ENCODE results near the gene PNPLA6.

The PNPLA6 gene

GRCh38 chr19:7602240-7602934 is 66.9 kb downstream of the PNPLA6 start:
- no peak overlapping the region for H3K9ac ChIP-seq (ENCODE audit: low read depth, low read length)
- no peaks in the 10 kb centered on the region for H3K36me3 ChIP-seq (ENCODE audit: insufficient read depth, low read length)
- H3K9me3 ChIP-seq (ENCODE audit: control insufficient read depth, insufficient read depth, low read length): no peaks in the 10 kb centered on the region
- H3K4me1 ChIP-seq (ENCODE audit: insufficient read depth, low read length): peaks cover 8% of the 10 kb centered on the region; the same call in 1 of the 2 replicates

DNA sequence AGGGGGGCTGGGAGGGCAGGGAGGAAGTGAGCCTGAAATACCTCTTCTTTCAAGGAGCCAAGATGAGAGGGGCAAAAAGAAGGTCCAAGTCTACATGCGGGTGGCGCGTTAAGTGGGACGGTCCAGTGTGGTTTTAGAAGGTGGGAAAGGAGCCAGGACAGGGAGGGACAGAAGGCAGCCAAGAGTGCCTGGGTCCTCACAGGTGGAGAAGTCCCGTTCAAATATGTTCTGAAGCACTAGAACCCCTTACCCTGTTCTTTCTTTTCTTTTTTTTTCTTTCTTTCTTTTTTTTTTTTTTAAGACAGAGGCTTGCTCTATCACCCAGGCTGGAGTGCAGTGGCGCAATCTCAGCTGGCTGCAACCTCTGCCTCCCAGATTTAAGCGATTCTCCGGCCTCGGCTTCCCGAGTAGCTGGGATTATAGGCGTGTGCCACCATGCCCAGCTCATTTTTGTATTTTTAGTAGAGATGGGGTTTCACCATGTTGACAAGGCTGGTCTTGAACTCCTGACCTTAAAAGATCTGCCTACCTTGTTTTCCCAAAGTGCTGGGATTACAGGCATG is 67.5 kb downstream of the PNPLA6 start:
- H3K4me1 ChIP-seq (ENCODE audit: insufficient read depth, low read length): peaks cover 4% of the 10 kb centered on the region; the same call in 1 of the 2 replicates
- H3K36me3 ChIP-seq (ENCODE audit: insufficient read depth, low read length): no peaks in the 10 kb centered on the region
- H3K9ac ChIP-seq (ENCODE audit: low read depth, low read length): no peak overlapping the region
- no peaks in the 10 kb centered on the region for H3K9me3 ChIP-seq (ENCODE audit: control insufficient read depth, insufficient read depth, low read length)

GRCh38 chr19:7603919-7604318 is 68.4 kb downstream of the PNPLA6 start:
- Histone ChIP-seq H3K9me3 (ENCODE audit: control insufficient read depth, insufficient read depth, low read length) (no peaks in the 10 kb centered on the region), H3K36me3 (ENCODE audit: insufficient read depth, low read length) (no peaks in the 10 kb centered on the region)

DNA sequence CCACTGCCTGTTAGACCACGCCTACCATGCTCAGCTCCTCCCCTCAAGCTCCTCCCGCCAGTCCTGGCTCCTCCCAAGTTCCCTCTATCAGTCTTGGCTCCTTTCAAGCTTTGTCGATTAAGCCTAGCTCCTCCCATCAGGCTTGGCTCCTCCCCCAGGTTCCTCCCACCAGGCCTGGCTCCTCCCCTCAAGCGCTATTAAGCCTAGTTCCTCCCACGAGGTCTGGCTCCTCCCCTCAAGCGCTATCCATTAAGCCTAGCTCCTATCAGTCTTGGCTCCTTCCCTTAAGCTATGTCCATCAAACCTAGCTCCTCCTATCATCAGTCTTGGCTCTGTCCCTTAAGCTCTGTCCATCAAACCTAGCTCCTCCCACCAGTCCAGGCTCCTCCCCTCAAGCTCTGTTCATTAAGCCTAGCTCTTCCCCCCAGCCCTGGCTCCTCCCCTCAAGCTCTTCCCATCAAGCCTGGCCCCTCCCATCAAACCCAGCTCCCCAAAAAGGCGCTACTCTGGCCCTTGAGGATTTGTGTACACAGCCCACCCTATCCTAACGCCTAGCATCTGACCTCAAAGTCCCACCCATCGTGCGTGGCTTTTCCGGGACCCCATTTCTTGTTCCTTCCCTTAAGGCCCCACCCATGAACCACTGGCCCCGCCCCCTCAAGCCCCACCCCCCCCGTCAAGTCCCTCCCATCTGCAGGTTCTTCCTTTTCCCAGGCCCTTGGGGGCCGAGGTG is 70.1 kb downstream of the PNPLA6 start:
- Histone ChIP-seq H3K9me3 (ENCODE audit: control insufficient read depth, insufficient read depth, low read length) (no peaks in the 10 kb centered on the region), H3K36me3 (ENCODE audit: insufficient read depth, low read length) (no peaks in the 10 kb centered on the region), H3K4me1 (ENCODE audit: insufficient read depth, low read length) (peaks cover 3% of the 10 kb centered on the region; the same call in 1 of the 2 replicates), H3K9ac (ENCODE audit: low read depth, low read length) (peak overlapping the region; percentile 55; the same call in 1 of the 2 replicates)

More at GRCh38 chr19:7603919-7604318, 68.4 kb downstream of the PNPLA6 start:
- Histone ChIP-seq H3K4me1 (ENCODE audit: insufficient read depth, low read length) (peaks cover 3% of the 10 kb centered on the region; the same call in 1 of the 2 replicates), H3K9ac (ENCODE audit: low read depth, low read length) (no peak overlapping the region)

DNA sequence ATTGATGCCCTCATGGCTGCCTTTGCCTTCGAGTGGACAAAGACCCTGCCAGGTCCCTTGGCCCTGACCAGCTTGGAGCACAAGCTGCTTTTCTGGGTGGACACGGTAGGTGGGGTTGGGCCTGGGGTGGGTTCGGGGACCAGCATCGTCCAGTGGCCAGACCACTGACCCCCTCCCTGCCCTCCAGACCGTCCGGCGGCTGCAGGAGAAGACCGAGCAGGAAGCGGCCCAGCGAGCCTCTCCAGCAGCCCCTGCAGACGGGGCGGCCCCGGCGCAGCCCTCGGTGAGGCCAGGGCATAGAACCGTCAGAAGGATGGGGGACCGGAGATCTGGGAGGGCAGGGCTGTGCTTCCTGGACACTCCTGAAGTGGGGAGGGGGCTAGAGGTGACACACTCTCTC is 70.8 kb downstream of the PNPLA6 start:
- H3K4me1 ChIP-seq (ENCODE audit: insufficient read depth, low read length): peaks cover 3% of the 10 kb centered on the region; the same call in 1 of the 2 replicates
- H3K9me3 ChIP-seq (ENCODE audit: control insufficient read depth, insufficient read depth, low read length): no peaks in the 10 kb centered on the region
- no peaks in the 10 kb centered on the region for H3K36me3 ChIP-seq (ENCODE audit: insufficient read depth, low read length)
- no peak overlapping the region for H3K9ac ChIP-seq (ENCODE audit: low read depth, low read length)

- Histone ChIP-seq H3K4me1 (ENCODE audit: insufficient read depth, low read length) (peaks cover under 1% of the 10 kb centered on the region; the same call in 1 of the 2 replicates), H3K9ac (ENCODE audit: low read depth, low read length) (no peak overlapping the region), H3K36me3 (ENCODE audit: insufficient read depth, low read length) (no peaks in the 10 kb centered on the region), H3K9me3 (ENCODE audit: control insufficient read depth, insufficient read depth, low read length) (no peaks in the 10 kb centered on the region)
Observed at GRCh38 chr19:7607212-7607873, 71.8 kb downstream of the PNPLA6 start.

DNA sequence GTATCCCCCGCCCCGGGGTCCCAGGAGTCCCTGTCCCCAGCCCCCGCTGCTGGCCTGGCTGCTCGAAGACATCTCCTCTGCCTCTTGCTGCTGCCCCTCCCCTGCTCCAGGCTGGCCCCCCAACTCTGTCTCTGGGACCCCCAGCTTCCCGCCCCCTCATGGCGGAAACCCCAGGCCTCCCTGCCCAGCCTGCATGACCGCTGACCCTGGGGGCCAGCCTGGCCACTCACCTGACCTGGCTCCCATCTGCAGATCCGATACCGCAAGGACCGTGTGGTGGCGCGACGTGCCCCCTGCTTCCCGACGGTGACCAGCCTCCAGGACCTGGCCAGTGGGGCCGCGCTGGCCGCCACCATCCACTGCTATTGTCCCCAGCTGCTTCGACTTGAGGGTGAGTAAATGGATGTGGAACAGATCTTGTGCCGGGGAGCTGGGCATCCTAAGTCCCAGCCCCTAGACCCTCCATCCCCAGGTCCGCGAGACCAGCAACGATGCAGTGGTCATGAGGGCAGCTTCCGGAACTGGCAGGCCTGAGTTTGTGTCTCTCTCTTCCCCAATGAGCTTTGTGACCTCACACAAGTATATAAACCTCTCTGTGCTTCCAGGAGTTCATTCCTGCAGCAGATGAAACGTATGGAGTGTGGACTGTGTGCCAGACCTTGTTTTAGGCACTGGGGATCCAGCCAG is 72.5 kb downstream of the PNPLA6 start:
- H3K36me3 ChIP-seq (ENCODE audit: insufficient read depth, low read length): no peaks in the 10 kb centered on the region
- no peaks in the 10 kb centered on the region for H3K9me3 ChIP-seq (ENCODE audit: control insufficient read depth, insufficient read depth, low read length)

GRCh38 chr19:7610491-7611240 is 75.1 kb downstream of the PNPLA6 start:
- Histone ChIP-seq H3K9me3 (ENCODE audit: control insufficient read depth, insufficient read depth, low read length) (no peaks in the 10 kb centered on the region), H3K4me1 (ENCODE audit: insufficient read depth, low read length) (no peaks in the 10 kb centered on the region; the same call in 1 of the 2 replicates), H3K9ac (ENCODE audit: low read depth, low read length) (no peak overlapping the region), H3K36me3 (ENCODE audit: insufficient read depth, low read length) (no peaks in the 10 kb centered on the region)

More for the DNA sequence above, 72.5 kb downstream of the PNPLA6 start:
- Histone ChIP-seq H3K9ac (ENCODE audit: low read depth, low read length) (no peak overlapping the region), H3K4me1 (ENCODE audit: insufficient read depth, low read length) (no peaks in the 10 kb centered on the region; the same call in 1 of the 2 replicates)
